Measurements from ENCODE around the gene SMIM30.
"Not testable (repeated sequence)": the region's sequence is repeated elsewhere in the genome, so short reads cannot be mapped to it uniquely, and the experiment has no call there.

The SMIM30 gene

GRCh38 chr7:113125728-113126127 is 7.4 kb upstream of the SMIM30 start:
- no peak for DNase-seq (ENCODE audit: low spot score in 2 of 2)
- H3K27ac Mint-ChIP-seq: no peak overlapping the region
- no peaks in the 10 kb centered on the region for H3K36me3 Mint-ChIP-seq
- no peak for ATAC-seq
- no peaks in the 10 kb centered on the region for H3K9me3 Mint-ChIP-seq
- peaks cover under 1% of the 10 kb centered on the region for H3K4me1 Mint-ChIP-seq
- no peak overlapping the region for H3K4me3 Mint-ChIP-seq

GRCh38 chr7:113122744-113123143 is 4.4 kb upstream of the SMIM30 start:
- no peak overlapping the region for H3K4me3 Mint-ChIP-seq
- no peak for DNase-seq (ENCODE audit: low spot score in 2 of 2)
- no peaks in the 10 kb centered on the region for H3K36me3 Mint-ChIP-seq
- peak; percentile 89 for ATAC-seq
- H3K4me1 Mint-ChIP-seq: peaks cover 9% of the 10 kb centered on the region
- no peak overlapping the region for H3K27ac Mint-ChIP-seq
- no peaks in the 10 kb centered on the region for H3K9me3 Mint-ChIP-seq

GRCh38 chr7:113120647-113121046 is 2.3 kb upstream of the SMIM30 start:
- H3K4me1 Mint-ChIP-seq: peaks cover 13% of the 10 kb centered on the region

DNA sequence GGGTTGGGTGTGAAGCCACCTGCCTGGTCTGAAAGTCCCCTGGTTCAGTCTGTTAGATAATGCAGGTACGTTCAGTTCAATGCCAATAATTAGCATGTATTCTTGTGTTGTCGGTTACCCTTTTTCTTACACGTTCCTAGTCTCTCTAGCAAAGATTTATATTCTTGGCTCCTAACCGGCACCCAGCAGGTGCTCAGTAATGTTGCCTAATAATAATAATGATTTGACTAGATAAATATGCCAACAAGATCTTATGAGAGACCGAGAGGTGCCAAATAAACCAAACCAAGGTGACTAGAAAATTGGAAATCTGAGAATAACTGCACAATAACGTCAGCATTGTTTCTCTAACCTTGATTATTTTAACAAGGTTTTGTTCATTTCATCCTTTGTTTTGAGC is 1.1 kb upstream of the SMIM30 start:
- DNase-seq (ENCODE audit: low spot score in 2 of 2) (no peak), ATAC-seq (no peak)
- H3K9me3 Mint-ChIP-seq: no peaks in the 10 kb centered on the region
- H3K27ac Mint-ChIP-seq: no peak overlapping the region
- H3K4me1 Mint-ChIP-seq: peaks cover 13% of the 10 kb centered on the region
- H3K4me3 Mint-ChIP-seq: peak overlapping the region; percentile 79
- peaks cover 8% of the 10 kb centered on the region for H3K36me3 Mint-ChIP-seq

More at GRCh38 chr7:113120647-113121046, 2.3 kb upstream of the SMIM30 start:
- Mint-ChIP-seq H3K27ac (no peak overlapping the region), H3K4me3 (no peak overlapping the region), H3K36me3 (peaks cover 8% of the 10 kb centered on the region), H3K9me3 (no peaks in the 10 kb centered on the region)
- no peak for ATAC-seq
- DNase-seq (ENCODE audit: low spot score in 2 of 2): no peak

DNA sequence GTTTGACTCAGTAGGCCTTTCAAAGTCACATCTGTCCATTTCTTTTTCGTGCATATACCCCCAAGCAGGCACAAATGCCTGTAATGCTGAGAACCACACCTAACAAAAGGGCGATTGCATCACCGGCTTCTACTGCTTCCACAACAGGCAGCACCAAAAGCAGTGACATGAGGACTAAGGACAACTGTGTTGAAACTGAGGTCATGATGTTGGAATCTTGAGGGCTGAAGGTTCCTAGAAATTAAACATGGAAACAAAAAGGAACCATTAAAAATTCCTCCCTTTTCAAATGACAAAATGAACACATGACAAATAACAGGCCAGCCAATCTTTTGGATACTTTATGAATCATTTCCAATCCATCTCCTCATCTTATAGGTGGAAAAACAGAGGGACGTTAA is 980 bp downstream of the SMIM30 start:
- H3K9me3 Mint-ChIP-seq; ATAC-seq; DNase-seq (ENCODE audit: low spot score in 2 of 2): not testable (repeated sequence)
- Mint-ChIP-seq H3K36me3 (peaks cover 13% of the 10 kb centered on the region), H3K4me1 (peaks cover 13% of the 10 kb centered on the region), H3K27ac (peak overlapping the region; percentile 12), H3K4me3 (peak overlapping the region; percentile 79)

GRCh38 chr7:113113912-113114311 is 4.4 kb downstream of the SMIM30 start:
- H3K27ac Mint-ChIP-seq: no peak overlapping the region
- H3K4me1 Mint-ChIP-seq: peaks cover 5% of the 10 kb centered on the region
- H3K4me3 Mint-ChIP-seq: no peak overlapping the region
- DNase-seq (ENCODE audit: low spot score in 2 of 2) (no peak), ATAC-seq (no peak)
- H3K36me3 Mint-ChIP-seq: peaks cover 13% of the 10 kb centered on the region
- no peaks in the 10 kb centered on the region for H3K9me3 Mint-ChIP-seq

- Mint-ChIP-seq H3K36me3 (peaks cover 5% of the 10 kb centered on the region), H3K27ac (no peak overlapping the region), H3K9me3 (no peaks in the 10 kb centered on the region), H3K4me3 (no peak overlapping the region), H3K4me1 (no peaks in the 10 kb centered on the region)
- ATAC-seq: no peak
- DNase-seq (ENCODE audit: low spot score in 2 of 2): no peak
These were observed 8.6 kb downstream of the SMIM30 start for GRCh38 chr7:113109718-113110117.

DNA sequence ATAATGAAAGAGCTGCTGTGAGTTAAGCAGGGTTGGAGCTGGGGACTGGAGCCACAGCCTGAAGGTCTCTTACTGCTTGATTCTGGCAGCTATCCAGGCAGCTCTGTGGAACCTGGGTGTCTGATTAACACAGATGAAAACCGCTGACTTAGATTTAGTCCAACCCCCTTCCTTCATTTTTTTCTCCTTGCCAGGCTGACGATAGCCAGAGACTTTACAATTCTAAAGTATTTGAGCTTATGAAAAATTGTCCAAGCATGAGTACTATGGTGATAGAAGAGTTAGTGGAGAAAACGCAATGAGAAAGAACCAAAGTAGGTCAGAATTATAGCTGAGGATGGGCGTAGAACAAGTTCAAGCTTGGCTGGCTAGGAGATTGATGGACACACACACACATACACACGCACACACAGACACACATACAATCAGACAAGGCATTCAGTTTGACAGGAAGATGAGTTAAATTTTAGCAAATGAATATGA is 18.2 kb downstream of the SMIM30 start:
- H3K36me3 Mint-ChIP-seq: no peaks in the 10 kb centered on the region
- no peak overlapping the region for H3K27ac Mint-ChIP-seq
- H3K4me1 Mint-ChIP-seq: no peaks in the 10 kb centered on the region
- ATAC-seq (no peak), DNase-seq (ENCODE audit: low spot score in 2 of 2) (no peak)
- H3K4me3 Mint-ChIP-seq: no peak overlapping the region
- no peaks in the 10 kb centered on the region for H3K9me3 Mint-ChIP-seq

- no peak for DNase-seq (ENCODE audit: low spot score in 2 of 2)
- Mint-ChIP-seq H3K36me3 (no peaks in the 10 kb centered on the region), H3K4me1 (no peaks in the 10 kb centered on the region), H3K9me3 (no peaks in the 10 kb centered on the region), H3K4me3 (no peak overlapping the region), H3K27ac (no peak overlapping the region)
- no peak for ATAC-seq
These were observed 19.0 kb downstream of the SMIM30 start for GRCh38 chr7:113099284-113099919.

DNA sequence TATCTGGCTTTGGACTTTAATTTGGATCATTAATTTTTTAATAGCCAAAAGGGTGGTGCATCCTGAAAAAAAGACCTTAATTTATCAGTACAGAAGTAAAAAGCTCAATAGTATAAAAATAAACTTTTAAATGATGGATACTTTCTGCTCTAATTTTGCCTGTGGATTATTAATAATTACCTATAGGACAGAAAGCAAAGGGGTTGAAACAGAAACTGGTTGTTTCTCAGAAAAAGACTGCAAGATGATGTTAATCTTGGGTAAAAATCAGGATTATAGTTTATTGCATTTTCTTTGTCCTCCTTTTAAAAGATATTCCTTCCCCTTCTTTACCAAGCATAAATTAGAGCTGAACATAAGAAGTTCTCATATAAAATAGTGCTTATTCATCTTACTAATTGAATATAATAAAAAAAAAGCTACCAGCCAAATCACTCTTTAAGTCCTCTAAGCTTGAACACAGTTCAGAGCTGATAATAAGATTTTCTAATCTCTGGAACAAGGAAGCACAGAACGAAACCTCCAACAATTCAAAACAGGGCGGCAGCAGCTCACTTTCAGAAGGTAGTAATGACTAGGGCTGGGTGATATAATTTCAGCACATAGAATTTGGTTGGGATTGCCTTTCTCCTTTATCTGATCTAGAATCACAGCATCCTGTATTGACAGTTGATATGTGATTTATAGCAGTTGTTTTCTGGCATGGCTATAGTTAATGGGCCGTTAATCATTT is 23.7 kb downstream of the SMIM30 start:
- Mint-ChIP-seq H3K4me3 (no peak overlapping the region), H3K4me1 (no peaks in the 10 kb centered on the region), H3K9me3 (no peaks in the 10 kb centered on the region), H3K36me3 (no peaks in the 10 kb centered on the region), H3K27ac (no peak overlapping the region)
- no peak for ATAC-seq
- DNase-seq (ENCODE audit: low spot score in 2 of 2): no peak

GRCh38 chr7:113093561-113093960 is 24.8 kb downstream of the SMIM30 start:
- no peak overlapping the region for H3K27ac Mint-ChIP-seq
- H3K36me3 Mint-ChIP-seq: no peaks in the 10 kb centered on the region
- ATAC-seq (no peak), DNase-seq (ENCODE audit: low spot score in 2 of 2) (no peak)
- no peak overlapping the region for H3K4me3 Mint-ChIP-seq
- H3K4me1 Mint-ChIP-seq: no peaks in the 10 kb centered on the region
- no peaks in the 10 kb centered on the region for H3K9me3 Mint-ChIP-seq

DNA sequence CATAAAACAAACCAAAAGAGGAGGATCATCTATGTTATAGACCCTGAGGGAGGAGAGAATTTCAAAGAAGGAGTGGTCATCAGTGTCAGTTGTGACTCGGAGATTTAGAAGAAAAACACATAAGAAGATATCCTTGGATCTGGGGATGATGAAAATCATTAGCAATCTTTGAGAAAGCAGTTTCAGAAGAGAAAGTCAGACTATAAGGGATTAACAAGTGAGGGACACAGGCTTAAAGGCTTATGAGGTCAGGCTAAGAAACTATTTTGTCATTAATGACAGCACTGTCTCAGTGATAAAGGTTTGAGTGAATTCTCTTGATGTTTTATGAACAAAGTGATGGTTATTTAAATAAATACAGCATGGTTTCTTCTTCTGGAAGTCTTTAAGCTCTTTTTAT is 25.6 kb downstream of the SMIM30 start:
- DNase-seq (ENCODE audit: low spot score in 2 of 2) (no peak), ATAC-seq (no peak)
- no peak overlapping the region for H3K4me3 Mint-ChIP-seq
- H3K27ac Mint-ChIP-seq: no peak overlapping the region
- H3K36me3 Mint-ChIP-seq: no peaks in the 10 kb centered on the region
- H3K4me1 Mint-ChIP-seq: no peaks in the 10 kb centered on the region
- no peaks in the 10 kb centered on the region for H3K9me3 Mint-ChIP-seq

GRCh38 chr7:113087071-113087998 is 31.0 kb downstream of the SMIM30 start:
- no peak overlapping the region for H3K4me3 Mint-ChIP-seq
- H3K36me3 Mint-ChIP-seq: no peaks in the 10 kb centered on the region
- DNase-seq (ENCODE audit: low spot score in 2 of 2) (no peak), ATAC-seq (no peak)
- no peaks in the 10 kb centered on the region for H3K9me3 Mint-ChIP-seq
- no peaks in the 10 kb centered on the region for H3K4me1 Mint-ChIP-seq
- no peak overlapping the region for H3K27ac Mint-ChIP-seq

- H3K36me3 Mint-ChIP-seq: no peaks in the 10 kb centered on the region
- DNase-seq (ENCODE audit: low spot score in 2 of 2) (peak in 1 of 2 donors; percentile 56), ATAC-seq (peak; percentile 67)
- no peak within 1 kb of the TSS for H3K27ac Mint-ChIP-seq
- H3K4me3 Mint-ChIP-seq: no peak within 1 kb of the TSS
- H3K9me3 Mint-ChIP-seq: no peaks in the 10 kb centered on the region
- H3K4me1 Mint-ChIP-seq: no peaks in the 10 kb centered on the region
These were observed 31.9 kb downstream of the SMIM30 start, which contains the start of gene GPR85 for GRCh38 chr7:113086431-113086888. GPR85 (minus strand) TSS chr7:113086827; CDS start chr7:113084721, 2,106 bp downstream.

DNA sequence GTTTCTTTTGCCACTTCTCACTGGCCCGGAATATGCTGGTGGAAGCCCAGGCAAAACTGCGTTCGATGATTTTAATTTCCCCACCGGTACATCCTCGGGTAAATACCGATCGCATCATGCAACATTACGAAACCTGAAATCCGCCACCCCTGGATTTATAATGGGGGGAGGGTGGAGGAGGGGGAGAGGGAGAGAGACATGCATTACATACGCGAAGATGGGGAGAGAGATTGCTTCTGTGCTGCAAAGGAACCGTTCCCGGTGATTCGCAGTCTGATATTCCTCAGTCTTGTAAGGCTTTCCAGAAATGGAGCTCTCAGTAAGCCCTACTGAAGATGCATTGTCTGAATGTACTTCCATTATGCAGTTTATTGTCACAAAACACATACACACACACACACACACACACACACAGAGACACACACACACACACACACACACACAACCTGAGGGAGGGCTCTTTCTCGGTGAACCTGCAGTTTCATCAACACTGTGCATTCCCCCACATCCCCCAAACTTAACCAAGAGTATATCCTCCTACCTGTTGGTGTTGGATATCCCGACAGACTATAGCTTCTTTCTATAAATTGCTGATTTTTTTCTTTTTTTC is 32.5 kb downstream of the SMIM30 start:
- H3K9me3 Mint-ChIP-seq: no peaks in the 10 kb centered on the region

More for the DNA sequence above, 32.5 kb downstream of the SMIM30 start:
- no peak overlapping the region for H3K4me3 Mint-ChIP-seq
- ATAC-seq: peak; percentile 31
- H3K4me1 Mint-ChIP-seq: no peaks in the 10 kb centered on the region
- H3K36me3 Mint-ChIP-seq: no peaks in the 10 kb centered on the region
- DNase-seq (ENCODE audit: low spot score in 2 of 2): no peak
- no peak overlapping the region for H3K27ac Mint-ChIP-seq

Data from stimulated activated effector memory CD8-positive, alpha-beta T cell treated with anti-CD3 and anti-CD28 coated beads, Interleukin-12 subunit alpha, Interleukin-12 subunit beta, amount 100 ng/mL, for 72 hours (primary cell).